Right atrium auricular region (tissue), 2 donors: ENCODE results near the gene DNMT3L. TPM values are rescaled to one million over a fixed set of nuclear protein-coding genes. Genes with fewer than 3 reads are reported as not detected.
"Not testable (repeated sequence)": the region's sequence is repeated elsewhere in the genome, so short reads cannot be mapped to it uniquely, and the experiment has no call there.

Experiments
- DNase-seq: peaks from one replicate; pipeline ENCODE4 v3.0.0-alpha.2; 2019; ENCODE audit warnings: low spot score
- H3K27ac ChIP-seq, 2 donors: fragments of 200-600 bp; sonication (generic); 1 replicate in 1 of 2; 2 replicates in 1 of 2; pipeline ENCODE4 v1.5.1; 2016 to 2019
- H3K27me3 ChIP-seq, 2 donors: fragments of 200-600 bp; sonication (generic); one replicate each; pipeline versions ENCODE4 v1.5.1 to v1.6.0; 2017 to 2019
- H3K36me3 ChIP-seq: fragments of 200-600 bp; sonication (generic); one replicate; pipeline ENCODE4 v1.5.1; 2016
- H3K4me1 ChIP-seq, 2 donors: fragments of 200-600 bp; sonication (generic); one replicate each; pipeline versions ENCODE4 v1.5.1 to v1.6.0; 2017 to 2019
- H3K4me3 ChIP-seq, 2 donors: fragments of 200-600 bp; sonication (generic); 1 replicate in 1 of 2; 2 replicates in 1 of 2; pipeline ENCODE4 v1.5.1; 2017 to 2019; ENCODE audit warnings: mild to moderate bottlenecking in 1 of 2, moderate library complexity in 1 of 2
- H3K9me3 ChIP-seq, 2 donors: fragments of 200-600 bp; sonication (generic); one replicate each; pipeline ENCODE4 v1.5.1; 2019
- CTCF ChIP-seq, 2 donors: fragments of 200-600 bp; sonication (generic); IDR thresholded peaks; one replicate each; pipeline ENCODE4 v1.5.1; 2019; ENCODE audit warnings: antibody characterized with exemption in 2 of 2
- total RNA-seq, 2 donors: library from RNA; depleted of rRNA; stranded (reverse); fragments of >200 nt; gene quantifications; one replicate each; pipeline ENCODE4 v1.1.0, GENCODE V29; 2016

Gene DNMT3L
- total RNA-seq, 2 donors from 2014 or later, result not detected

- no peaks in the 10 kb centered on the region for H3K36me3 ChIP-seq
- DNase-seq, result no peak
- H3K27me3 ChIP-seq, result no peaks in the 10 kb centered on the region
- no peak for TF ChIP-seq CTCF (IDR thresholded peaks at IDR 0.05)
- H3K4me3 ChIP-seq, result no peak overlapping the region
- no peaks in the 10 kb centered on the region for H3K4me1 ChIP-seq
- H3K27ac ChIP-seq, result no peak overlapping the region
- peaks cover 0 to 6% of the 10 kb centered on the region in 2 donors for H3K9me3 ChIP-seq
Observed at GRCh38 chr21:44260066-44260465, 1.6 kb downstream of the DNMT3L start.

- H3K36me3 ChIP-seq, result no peaks in the 10 kb centered on the region
- DNase-seq, result no peak
- no peak for TF ChIP-seq CTCF (IDR thresholded peaks at IDR 0.05)
Observed at GRCh38 chr21:44259082-44259705, 2.5 kb downstream of the DNMT3L start.

GRCh38 chr21:44258056-44258725, 3.5 kb downstream of the DNMT3L start:
- DNase-seq, result no peak
- no peaks in the 10 kb centered on the region for H3K4me1 ChIP-seq
- TF ChIP-seq CTCF (IDR thresholded peaks at IDR 0.05), result no peak
- no peak overlapping the region for H3K27ac ChIP-seq
- H3K27me3 ChIP-seq, result no peaks in the 10 kb centered on the region
- no peaks in the 10 kb centered on the region for H3K36me3 ChIP-seq
- peaks cover 0 to 6% of the 10 kb centered on the region in 2 donors for H3K9me3 ChIP-seq
- H3K4me3 ChIP-seq, result no peak overlapping the region

More at GRCh38 chr21:44259082-44259705, 2.5 kb downstream of the DNMT3L start:
- Histone ChIP-seq H3K27ac (no peak overlapping the region), H3K9me3 (peaks cover 0 to 6% of the 10 kb centered on the region in 2 donors), H3K4me1 (no peaks in the 10 kb centered on the region), H3K27me3 (no peaks in the 10 kb centered on the region), H3K4me3 (no peak overlapping the region)

- TF ChIP-seq CTCF (IDR thresholded peaks at IDR 0.05), result no peak
- peaks cover 0 to 6% of the 10 kb centered on the region in 2 donors for H3K9me3 ChIP-seq
- DNase-seq, result no peak
Observed at GRCh38 chr21:44255511-44255981, 6.2 kb downstream of the DNMT3L start.

GRCh38 chr21:44253832-44254710, 7.6 kb downstream of the DNMT3L start:
- Histone ChIP-seq H3K4me1 (no peaks in the 10 kb centered on the region), H3K27ac (no peak overlapping the region), H3K27me3 (no peaks in the 10 kb centered on the region), H3K36me3 (no peaks in the 10 kb centered on the region), H3K9me3 (no peaks in the 10 kb centered on the region), H3K4me3 (no peak overlapping the region)
- DNase-seq, result no peak
- no peak for TF ChIP-seq CTCF (IDR thresholded peaks at IDR 0.05)

More at GRCh38 chr21:44255511-44255981, 6.2 kb downstream of the DNMT3L start:
- Histone ChIP-seq H3K4me3 (no peak overlapping the region), H3K4me1 (no peaks in the 10 kb centered on the region), H3K36me3 (no peaks in the 10 kb centered on the region), H3K27me3 (no peaks in the 10 kb centered on the region), H3K27ac (no peak overlapping the region)

- H3K27me3 ChIP-seq, H3K36me3 ChIP-seq, DNase-seq, H3K9me3 ChIP-seq, H3K4me3 ChIP-seq, H3K4me1 ChIP-seq, H3K27ac ChIP-seq: not testable (repeated sequence)
Observed at GRCh38 chr21:44249204-44250037, 12.3 kb downstream of the DNMT3L start.

- H3K9me3 ChIP-seq, DNase-seq, H3K36me3 ChIP-seq, H3K27ac ChIP-seq, H3K4me3 ChIP-seq, H3K4me1 ChIP-seq, H3K27me3 ChIP-seq: not testable (repeated sequence)
Observed at GRCh38 chr21:44247904-44248303, 13.8 kb downstream of the DNMT3L start.

- H3K27me3 ChIP-seq, H3K9me3 ChIP-seq, H3K4me1 ChIP-seq, DNase-seq, H3K27ac ChIP-seq, H3K4me3 ChIP-seq, H3K36me3 ChIP-seq: not testable (repeated sequence)
Observed at GRCh38 chr21:44243980-44244379, 17.7 kb downstream of the DNMT3L start.
